Measurements from ENCODE around the gene CTNNBL1. TPM values are rescaled to one million over a fixed set of nuclear protein-coding genes. Genes with fewer than 3 reads are reported as not detected.

The CTNNBL1 gene
- total RNA-seq, 1 experiment from 2014 or later = 55.4 TPM

DNA sequence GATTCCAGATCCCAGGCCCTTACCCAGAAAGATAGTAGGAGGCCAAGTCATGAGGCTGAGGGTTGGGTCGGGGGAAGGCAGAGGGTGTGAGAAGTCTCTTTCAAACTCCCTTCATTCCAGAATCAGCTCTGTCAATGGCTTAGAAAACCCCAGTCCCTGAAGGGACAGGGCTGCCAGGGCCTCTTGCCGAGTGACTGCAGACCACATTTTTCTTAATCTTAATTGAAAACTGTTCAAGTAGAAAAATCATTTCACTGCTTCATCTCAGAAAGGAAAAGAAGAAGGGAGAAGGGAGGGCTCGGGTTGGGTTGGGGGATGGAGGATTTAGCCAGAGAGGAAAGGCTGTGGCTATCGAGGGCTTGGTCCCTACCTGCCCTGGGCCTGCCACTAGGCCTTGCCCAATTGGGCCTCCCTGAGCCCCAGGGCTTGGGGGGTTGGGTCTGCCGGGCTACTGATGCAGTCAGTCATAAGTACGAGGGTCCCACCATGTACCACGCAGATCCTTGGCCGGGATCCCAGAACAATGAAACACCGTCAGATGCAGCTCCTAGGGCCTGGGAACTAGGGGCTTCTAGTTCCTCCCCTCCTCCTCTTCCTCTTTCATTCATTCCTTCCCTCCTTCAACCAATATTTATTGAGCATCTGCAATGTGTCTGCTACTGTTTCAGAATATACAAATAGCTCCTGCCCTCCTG, 44.0 kb upstream of the CTNNBL1 start:
- Histone ChIP-seq H3K36me3 (ENCODE audit: control insufficient read depth in 1 of 2, insufficient read depth in 2 of 2, low read length in 2 of 2) (no peaks in the 10 kb centered on the region), H3K9ac (ENCODE audit: low read length) (no peak overlapping the region), H3K4me2 (ENCODE audit: low read length) (no peak overlapping the region), H2AFZ (ENCODE audit: low read depth, low read length, poor library complexity, severe bottlenecking) (no peak overlapping the region), H4K20me1 (ENCODE audit: insufficient read depth) (no peaks in the 10 kb centered on the region), H3K9me2 (ENCODE audit: insufficient read depth) (no peaks in the 10 kb centered on the region), H3K27ac (ENCODE audit: low read depth, low read length) (no peak overlapping the region), H3K4me3 (replicated peaks in 1 of 2; ENCODE audit: low read depth in 1 of 2, low read length in 2 of 2) (no peak overlapping the region), H3K79me2 (ENCODE audit: insufficient read depth, low read length) (no peaks in the 10 kb centered on the region), H3K27me3 (ENCODE audit: insufficient read depth, low read length) (peaks cover 24% of the 10 kb centered on the region; the same call in 1 of the 2 replicates), H3K9me3 (ENCODE audit: control insufficient read depth in 1 of 2, insufficient read depth in 1 of 2, low read depth in 1 of 2, low read length in 2 of 2) (no peaks in the 10 kb centered on the region), H3K4me1 (ENCODE audit: control insufficient read depth in 1 of 2, insufficient read depth in 2 of 2, low read length in 2 of 2) (no peaks in the 10 kb centered on the region)
- DNase-seq (ENCODE audit: low read depth, low spot score) (no peak), ATAC-seq (no peak)
- ChIA-PET RAD21 (ENCODE audit: low non-redundant PET in 1 of 2, low total read pairs in 2 of 2, uncharacterized antibody in 2 of 2, unreplicated experiment in 2 of 2) (no interaction called here), CTCF (no interaction called here), POLR2A (no interaction called here)
- intact Hi-C loops (cut with micrococcal nuclease) = loop anchor here (10.0 kb wide), 1 partner anchor 245 kb away; no protein-coding TSS in a partner anchor
- TF ChIP-seq TCF7L2 (IDR thresholded peaks at IDR 0.05; ENCODE audit: borderline replicate concordance, extremely low read depth, insufficient read depth, insufficient read length) (no peak), JUND (IDR thresholded peaks at IDR 0.05) (no peak), POLR2A (IDR thresholded peaks at IDR 0.05; ENCODE audit: borderline replicate concordance, extremely low read depth, insufficient read depth, insufficient read length) (no peak), ELF1 (IDR thresholded peaks at IDR 0.05; ENCODE audit: borderline replicate concordance, low read depth) (no peak), POLR2AphosphoS5 (IDR thresholded peaks at IDR 0.05; ENCODE audit: low read depth, low read length) (no peak), SRF (IDR thresholded peaks at IDR 0.05; ENCODE audit: low read depth) (no peak), EZH2 (IDR thresholded peaks at IDR 0.05) (no peak), ZNF274 (IDR thresholded peaks at IDR 0.05; ENCODE audit: low read depth, low read length) (no peak), ZFX (IDR thresholded peaks at IDR 0.05) (no peak), FOSL1 (IDR thresholded peaks at IDR 0.05; ENCODE audit: low read depth) (no peak), CEBPB (IDR thresholded peaks at IDR 0.05; ENCODE audit: low read depth) (no peak), YY1 (IDR thresholded peaks at IDR 0.05; ENCODE audit: extremely low read depth, insufficient replicate concordance, low read depth, low read length) (no peak), ZBTB33 (IDR thresholded peaks at IDR 0.05; ENCODE audit: extremely low read depth, insufficient replicate concordance, low read length) (no peak)
- TF ChIP-seq, protein P1, sequence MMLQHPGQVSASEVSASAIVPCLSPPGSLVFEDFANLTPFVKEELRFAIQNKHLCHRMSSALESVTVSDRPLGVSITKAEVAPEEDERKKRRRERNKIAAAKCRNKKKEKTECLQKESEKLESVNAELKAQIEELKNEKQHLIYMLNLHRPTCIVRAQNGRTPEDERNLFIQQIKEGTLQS (IDR thresholded peaks at IDR 0.05) = no peak
- TF ChIP-seq, protein P2, sequence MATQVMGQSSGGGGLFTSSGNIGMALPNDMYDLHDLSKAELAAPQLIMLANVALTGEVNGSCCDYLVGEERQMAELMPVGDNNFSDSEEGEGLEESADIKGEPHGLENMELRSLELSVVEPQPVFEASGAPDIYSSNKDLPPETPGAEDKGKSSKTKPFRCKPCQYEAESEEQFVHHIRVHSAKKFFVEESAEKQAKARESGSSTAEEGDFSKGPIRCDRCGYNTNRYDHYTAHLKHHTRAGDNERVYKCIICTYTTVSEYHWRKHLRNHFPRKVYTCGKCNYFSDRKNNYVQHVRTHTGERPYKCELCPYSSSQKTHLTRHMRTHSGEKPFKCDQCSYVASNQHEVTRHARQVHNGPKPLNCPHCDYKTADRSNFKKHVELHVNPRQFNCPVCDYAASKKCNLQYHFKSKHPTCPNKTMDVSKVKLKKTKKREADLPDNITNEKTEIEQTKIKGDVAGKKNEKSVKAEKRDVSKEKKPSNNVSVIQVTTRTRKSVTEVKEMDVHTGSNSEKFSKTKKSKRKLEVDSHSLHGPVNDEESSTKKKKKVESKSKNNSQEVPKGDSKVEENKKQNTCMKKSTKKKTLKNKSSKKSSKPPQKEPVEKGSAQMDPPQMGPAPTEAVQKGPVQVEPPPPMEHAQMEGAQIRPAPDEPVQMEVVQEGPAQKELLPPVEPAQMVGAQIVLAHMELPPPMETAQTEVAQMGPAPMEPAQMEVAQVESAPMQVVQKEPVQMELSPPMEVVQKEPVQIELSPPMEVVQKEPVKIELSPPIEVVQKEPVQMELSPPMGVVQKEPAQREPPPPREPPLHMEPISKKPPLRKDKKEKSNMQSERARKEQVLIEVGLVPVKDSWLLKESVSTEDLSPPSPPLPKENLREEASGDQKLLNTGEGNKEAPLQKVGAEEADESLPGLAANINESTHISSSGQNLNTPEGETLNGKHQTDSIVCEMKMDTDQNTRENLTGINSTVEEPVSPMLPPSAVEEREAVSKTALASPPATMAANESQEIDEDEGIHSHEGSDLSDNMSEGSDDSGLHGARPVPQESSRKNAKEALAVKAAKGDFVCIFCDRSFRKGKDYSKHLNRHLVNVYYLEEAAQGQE (IDR thresholded peaks at IDR 0.05; ENCODE audit: low read depth) = no peak
- BruUV-seq (replicated peaks) = no TSS peak

Data from HCT116 (cell line).